ENCODE measurements around the gene MAP3K14. TPM values are rescaled to one million over a fixed set of nuclear protein-coding genes. Genes with fewer than 3 reads are reported as not detected.
"Not testable (repeated sequence)": the region's sequence is repeated elsewhere in the genome, so short reads cannot be mapped to it uniquely, and the experiment has no call there.

MAP3K14 gene
- polyA plus RNA-seq, 4 donors: 6.4 to 19.2 (median 11.1) TPM

GRCh38 chr17:45258981-45259380 lies 57.8 kb downstream of the MAP3K14 start:
- Histone ChIP-seq H3K4me1 (ENCODE audit: control insufficient read depth in 3 of 3, insufficient read depth in 2 of 3, low read depth in 1 of 3, low read length in 2 of 3) (peaks cover 9 to 23% (median 10%) of the 10 kb centered on the region in 3 donors), H3K36me3 (ENCODE audit: control insufficient read depth in 3 of 3, insufficient read depth in 2 of 3, low read depth in 1 of 3, low read length in 3 of 3) (peaks cover 0 to 16% (median 0%) of the 10 kb centered on the region in 3 donors), H3K4me3 (ENCODE audit: low read depth in 1 of 3, low read length in 3 of 3) (no peak overlapping the region), H3K9me3 (ENCODE audit: control insufficient read depth in 2 of 2, insufficient read depth in 1 of 2, low read depth in 1 of 2, low read length in 1 of 2) (no peaks in the 10 kb centered on the region), H3K27me3 (ENCODE audit: control insufficient read depth in 3 of 3, insufficient read depth in 3 of 3, low read length in 3 of 3) (no peaks in the 10 kb centered on the region), H3K27ac (ENCODE audit: low read depth in 1 of 3, low read length in 2 of 3) (no peak overlapping the region)
- FAIRE-seq (no peak), DNase-seq (no peak)
- WGBS, 3 donors: 57 to 78% (median 72%) methylated on average over 5 of the region's 5 CpGs

DNA sequence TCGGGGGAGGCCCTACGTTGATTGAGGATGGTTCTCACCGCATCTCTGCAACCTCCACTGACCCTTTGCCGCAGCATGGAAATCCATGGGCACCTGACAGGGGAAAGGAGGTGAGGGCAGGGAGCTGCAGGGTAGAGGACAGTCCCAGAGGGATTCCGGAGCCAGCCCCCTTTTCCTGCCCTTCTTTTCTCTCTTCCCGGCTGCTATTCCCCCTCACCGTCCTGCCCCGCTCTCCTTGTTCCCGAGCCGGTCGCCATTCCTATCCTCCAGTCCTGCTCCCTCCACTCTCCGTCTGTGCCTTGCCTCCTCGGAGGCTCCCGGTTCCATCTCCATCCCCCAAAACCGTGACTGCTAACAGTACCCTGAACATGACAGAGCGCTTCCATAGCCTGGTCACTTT lies 59.7 kb downstream of the MAP3K14 start:
- no peak for DNase-seq
- 83 to 91% (median 91%) methylated on average over 16 of the region's 16 CpGs for WGBS, 3 donors
- H3K27ac ChIP-seq (ENCODE audit: low read depth in 1 of 3, low read length in 2 of 3): no peak overlapping the region
- H3K36me3 ChIP-seq (ENCODE audit: control insufficient read depth in 3 of 3, insufficient read depth in 2 of 3, low read depth in 1 of 3, low read length in 3 of 3): peaks cover 0 to 4% (median 0%) of the 10 kb centered on the region in 3 donors
- no peak for FAIRE-seq
- H3K4me3 ChIP-seq (ENCODE audit: low read depth in 1 of 3, low read length in 3 of 3): no peak overlapping the region
- H3K9me3 ChIP-seq (ENCODE audit: control insufficient read depth in 2 of 2, insufficient read depth in 1 of 2, low read depth in 1 of 2, low read length in 1 of 2): no peaks in the 10 kb centered on the region
- no peaks in the 10 kb centered on the region for H3K27me3 ChIP-seq (ENCODE audit: control insufficient read depth in 3 of 3, insufficient read depth in 3 of 3, low read length in 3 of 3)
- peaks cover 0 to 7% (median 2%) of the 10 kb centered on the region in 3 donors for H3K4me1 ChIP-seq (ENCODE audit: control insufficient read depth in 3 of 3, insufficient read depth in 2 of 3, low read depth in 1 of 3, low read length in 2 of 3)

DNA sequence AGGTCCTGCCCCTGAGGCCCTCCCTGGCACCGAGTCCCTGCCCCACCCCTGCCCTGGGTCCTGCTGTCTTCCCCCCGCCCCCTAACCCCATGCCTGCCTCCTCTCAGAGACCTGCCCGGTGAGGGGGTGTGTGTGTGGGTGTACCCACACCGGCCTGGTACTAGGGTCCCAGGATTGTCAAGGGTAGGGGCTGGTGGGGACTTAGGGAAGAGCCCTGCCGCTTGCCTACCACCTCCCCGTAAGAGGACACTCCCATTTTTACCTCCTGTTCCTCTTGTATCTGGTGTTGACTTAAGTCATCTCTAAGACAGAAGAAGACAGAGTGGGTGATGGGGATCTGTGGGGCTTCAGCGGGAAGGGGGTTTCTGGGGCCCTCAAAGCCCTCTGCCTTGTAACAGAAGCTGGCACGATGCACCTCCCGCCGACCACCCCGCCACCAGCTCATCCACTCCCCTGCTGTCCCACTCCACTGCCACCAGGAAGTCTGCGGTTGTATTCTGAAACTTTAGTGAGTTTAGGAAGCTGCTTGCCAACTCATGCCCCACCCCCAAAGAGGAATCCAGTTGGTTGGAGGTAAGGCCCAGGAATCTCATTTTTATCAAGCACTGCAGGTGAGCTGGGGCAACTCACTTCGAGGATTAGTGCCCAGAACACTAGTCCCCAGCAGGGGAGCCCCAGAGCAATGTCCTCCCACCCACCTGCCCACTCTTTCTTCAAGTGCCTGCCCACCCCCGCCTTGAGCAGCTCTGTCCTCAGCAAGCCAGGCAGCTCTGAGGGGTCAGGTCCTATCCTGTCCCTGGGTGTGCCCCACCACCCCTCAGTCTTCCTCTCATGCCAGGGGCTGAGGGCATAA lies 60.5 kb downstream of the MAP3K14 start:
- H3K4me3 ChIP-seq (ENCODE audit: low read depth in 1 of 3, low read length in 3 of 3): no peak overlapping the region
- H3K27ac ChIP-seq (ENCODE audit: low read depth in 1 of 3, low read length in 2 of 3): no peak overlapping the region
- FAIRE-seq (no peak), DNase-seq (peak in 1 of 2 donors; percentile 22)
- H3K4me1 ChIP-seq (ENCODE audit: control insufficient read depth in 3 of 3, insufficient read depth in 2 of 3, low read depth in 1 of 3, low read length in 2 of 3): peaks cover 0 to 2% (median 0%) of the 10 kb centered on the region in 3 donors
- WGBS, 3 donors: 65 to 74% (median 74%) methylated on average over 13 to 14 of the region's 14 CpGs
- H3K9me3 ChIP-seq (ENCODE audit: control insufficient read depth in 2 of 2, insufficient read depth in 1 of 2, low read depth in 1 of 2, low read length in 1 of 2): no peaks in the 10 kb centered on the region
- H3K36me3 ChIP-seq (ENCODE audit: control insufficient read depth in 3 of 3, insufficient read depth in 2 of 3, low read depth in 1 of 3, low read length in 3 of 3): peaks cover 0 to 4% (median 0%) of the 10 kb centered on the region in 3 donors
- no peaks in the 10 kb centered on the region for H3K27me3 ChIP-seq (ENCODE audit: control insufficient read depth in 3 of 3, insufficient read depth in 3 of 3, low read length in 3 of 3)

DNA sequence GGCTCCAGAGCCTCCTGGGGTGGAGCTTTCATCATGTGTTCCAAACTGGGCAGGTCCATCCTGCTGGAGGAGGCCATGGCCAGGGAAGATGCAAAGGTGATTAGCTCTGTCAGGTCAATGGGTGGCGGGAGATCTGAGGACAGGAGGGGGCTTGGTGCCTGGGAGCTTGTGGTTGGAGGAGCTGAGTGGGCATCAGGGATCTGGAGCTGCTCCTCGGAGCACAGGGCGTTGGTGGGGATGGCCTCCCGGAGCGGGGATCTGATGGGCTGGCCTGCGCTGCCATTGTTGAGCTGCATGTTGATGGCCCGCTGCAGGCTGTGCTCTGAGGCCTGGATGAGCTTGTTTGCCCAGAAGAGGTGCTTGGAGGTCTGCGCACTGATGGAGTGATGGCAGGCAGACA lies 61.5 kb downstream of the MAP3K14 start:
- Histone ChIP-seq H3K9me3 (ENCODE audit: control insufficient read depth in 2 of 2, insufficient read depth in 1 of 2, low read depth in 1 of 2, low read length in 1 of 2) (no peaks in the 10 kb centered on the region), H3K4me1 (ENCODE audit: control insufficient read depth in 3 of 3, insufficient read depth in 2 of 3, low read depth in 1 of 3, low read length in 2 of 3) (no peaks in the 10 kb centered on the region), H3K36me3 (ENCODE audit: control insufficient read depth in 3 of 3, insufficient read depth in 2 of 3, low read depth in 1 of 3, low read length in 3 of 3) (peaks cover 0 to 12% (median 0%) of the 10 kb centered on the region in 3 donors), H3K27me3 (ENCODE audit: control insufficient read depth in 3 of 3, insufficient read depth in 3 of 3, low read length in 3 of 3) (no peaks in the 10 kb centered on the region), H3K27ac (ENCODE audit: low read depth in 1 of 3, low read length in 2 of 3) (no peak overlapping the region), H3K4me3 (ENCODE audit: low read depth in 1 of 3, low read length in 3 of 3) (no peak overlapping the region)
- WGBS, 3 donors: 94 to 96% (median 95%) methylated on average over 8 of the region's 8 CpGs
- DNase-seq (no peak), FAIRE-seq (no peak)

DNA sequence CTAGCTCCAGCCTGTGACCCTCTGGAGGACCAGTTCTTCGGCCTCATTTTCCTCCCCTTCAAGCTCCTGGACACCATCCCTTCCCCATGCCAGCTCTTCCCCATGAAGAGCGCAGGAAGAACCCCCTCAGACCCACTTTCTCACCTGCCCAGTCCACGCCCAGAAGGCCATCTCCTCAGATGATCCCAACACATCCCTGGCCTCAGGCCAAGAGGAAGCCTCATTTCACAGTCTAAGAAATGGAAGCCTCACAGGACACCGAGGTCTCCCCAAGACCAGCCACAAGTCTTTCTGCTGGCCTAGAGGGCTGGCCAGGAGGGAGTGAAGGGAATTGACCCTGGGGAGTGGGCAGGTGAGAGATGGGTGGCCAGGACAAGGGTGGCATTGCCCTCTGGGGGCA lies 62.9 kb downstream of the MAP3K14 start:
- Histone ChIP-seq H3K4me1 (ENCODE audit: control insufficient read depth in 3 of 3, insufficient read depth in 2 of 3, low read depth in 1 of 3, low read length in 2 of 3) (peaks cover 0 to 4% (median 0%) of the 10 kb centered on the region in 3 donors), H3K9me3 (ENCODE audit: control insufficient read depth in 2 of 2, insufficient read depth in 1 of 2, low read depth in 1 of 2, low read length in 1 of 2) (no peaks in the 10 kb centered on the region), H3K27me3 (ENCODE audit: control insufficient read depth in 3 of 3, insufficient read depth in 3 of 3, low read length in 3 of 3) (no peaks in the 10 kb centered on the region), H3K4me3 (ENCODE audit: low read depth in 1 of 3, low read length in 3 of 3) (no peak overlapping the region), H3K36me3 (ENCODE audit: control insufficient read depth in 3 of 3, insufficient read depth in 2 of 3, low read depth in 1 of 3, low read length in 3 of 3) (peaks cover 0 to 18% (median 0%) of the 10 kb centered on the region in 3 donors), H3K27ac (ENCODE audit: low read depth in 1 of 3, low read length in 2 of 3) (no peak overlapping the region)
- 83 to 90% (median 88%) methylated on average over 4 of the region's 4 CpGs for WGBS, 3 donors
- DNase-seq (no peak), FAIRE-seq (no peak)

GRCh38 chr17:45253237-45253636 lies 63.6 kb downstream of the MAP3K14 start:
- Histone ChIP-seq H3K4me1 (ENCODE audit: control insufficient read depth in 3 of 3, insufficient read depth in 2 of 3, low read depth in 1 of 3, low read length in 2 of 3) (peaks cover 0 to 10% (median 0%) of the 10 kb centered on the region in 3 donors), H3K27ac (ENCODE audit: low read depth in 1 of 3, low read length in 2 of 3) (peak overlapping the region in 1 of 3 donors; percentile 5), H3K36me3 (ENCODE audit: control insufficient read depth in 3 of 3, insufficient read depth in 2 of 3, low read depth in 1 of 3, low read length in 3 of 3) (peaks cover 0 to 18% (median 0%) of the 10 kb centered on the region in 3 donors)
- not testable (repeated sequence) for H3K9me3 ChIP-seq (ENCODE audit: control insufficient read depth in 2 of 2, insufficient read depth in 1 of 2, low read depth in 1 of 2, low read length in 1 of 2); H3K27me3 ChIP-seq (ENCODE audit: control insufficient read depth in 3 of 3, insufficient read depth in 3 of 3, low read length in 3 of 3); FAIRE-seq; DNase-seq; H3K4me3 ChIP-seq (ENCODE audit: low read depth in 1 of 3, low read length in 3 of 3)
- 84 to 87% (median 85%) methylated on average over 7 of the region's 7 CpGs for WGBS, 3 donors

GRCh38 chr17:45251931-45252330 lies 64.9 kb downstream of the MAP3K14 start:
- no peak overlapping the region for H3K27ac ChIP-seq (ENCODE audit: low read depth in 1 of 3, low read length in 2 of 3)
- H3K27me3 ChIP-seq (ENCODE audit: control insufficient read depth in 3 of 3, insufficient read depth in 3 of 3, low read length in 3 of 3): no peaks in the 10 kb centered on the region
- peaks cover 0 to 13% (median 0%) of the 10 kb centered on the region in 3 donors for H3K4me1 ChIP-seq (ENCODE audit: control insufficient read depth in 3 of 3, insufficient read depth in 2 of 3, low read depth in 1 of 3, low read length in 2 of 3)
- no peak for FAIRE-seq
- peaks cover 0 to 18% (median 0%) of the 10 kb centered on the region in 3 donors for H3K36me3 ChIP-seq (ENCODE audit: control insufficient read depth in 3 of 3, insufficient read depth in 2 of 3, low read depth in 1 of 3, low read length in 3 of 3)
- WGBS, 3 donors: 65 to 75% (median 66%) methylated on average over 7 of the region's 7 CpGs
- H3K9me3 ChIP-seq (ENCODE audit: control insufficient read depth in 2 of 2, insufficient read depth in 1 of 2, low read depth in 1 of 2, low read length in 1 of 2): no peaks in the 10 kb centered on the region
- DNase-seq: no peak
- no peak overlapping the region for H3K4me3 ChIP-seq (ENCODE audit: low read depth in 1 of 3, low read length in 3 of 3)

- H3K9me3 ChIP-seq (ENCODE audit: control insufficient read depth in 2 of 2, insufficient read depth in 1 of 2, low read depth in 1 of 2, low read length in 1 of 2): no peaks in the 10 kb centered on the region
- peaks cover 0 to 8% (median 0%) of the 10 kb centered on the region in 3 donors for H3K27me3 ChIP-seq (ENCODE audit: control insufficient read depth in 3 of 3, insufficient read depth in 3 of 3, low read length in 3 of 3)
- peak; percentile 83 to 86 for DNase-seq
- peak overlapping the region; percentile 51 to 81 (median 79) for H3K4me3 ChIP-seq (ENCODE audit: low read depth in 1 of 3, low read length in 3 of 3)
- WGBS, 3 donors: 2 to 10% (median 5%) methylated on average over 37 to 39 of the region's 39 CpGs
- no peak for FAIRE-seq
- H3K27ac ChIP-seq (ENCODE audit: low read depth in 1 of 3, low read length in 2 of 3): peak overlapping the region; percentile 85 to 93 (median 91)
- peaks cover 0 to 17% (median 0%) of the 10 kb centered on the region in 3 donors for H3K4me1 ChIP-seq (ENCODE audit: control insufficient read depth in 3 of 3, insufficient read depth in 2 of 3, low read depth in 1 of 3, low read length in 2 of 3)
- peaks cover 0 to 25% (median 0%) of the 10 kb centered on the region in 3 donors for H3K36me3 ChIP-seq (ENCODE audit: control insufficient read depth in 3 of 3, insufficient read depth in 2 of 3, low read depth in 1 of 3, low read length in 3 of 3)
These were observed 68.5 kb downstream of the MAP3K14 start for GRCh38 chr17:45248132-45248957.
